Mesenchymal stem cell (in vitro differentiated cells and primary cell): ENCODE measurements around the gene PRKCD.

Experiments used
- DNase-seq: peaks from one replicate; pipeline ENCODE4 v3.0.0-alpha.2; 2013
- H2AFZ ChIP-seq: one replicate; pipeline ENCODE4 v1.6.1; 2013; ENCODE audit warnings: low read depth, mild to moderate bottlenecking, control low read depth, inconsistent platforms, low read length, moderate library complexity
- H2AK5ac ChIP-seq: 2 replicates; pipeline ENCODE4 v1.6.1; 2013; ENCODE audit warnings: low read length, moderate library complexity, mild to moderate bottlenecking, inconsistent platforms; ENCODE audit not compliant: severe bottlenecking
- H2BK120ac ChIP-seq: one replicate; pipeline ENCODE4 v1.6.1; 2013; ENCODE audit warnings: low read depth, mild to moderate bottlenecking, inconsistent platforms, low read length, moderate library complexity
- H2BK12ac ChIP-seq, 2 experiments: one replicate each; pipeline ENCODE4 v1.6.1; 2013; ENCODE audit warnings: inconsistent platforms in 2 of 2, low read length in 2 of 2, mild to moderate bottlenecking in 2 of 2, moderate library complexity in 2 of 2, control low read depth in 1 of 2
- H2BK15ac ChIP-seq: one replicate; pipeline ENCODE4 v1.6.1; 2013; ENCODE audit warnings: mild to moderate bottlenecking, low read depth, inconsistent platforms; ENCODE audit not compliant: poor library complexity, severe bottlenecking
- H2BK5ac ChIP-seq: 2 replicates; pipeline ENCODE4 v1.6.1; 2013; ENCODE audit warnings: low read depth, mild to moderate bottlenecking, low read length, control low read depth, inconsistent platforms; ENCODE audit not compliant: poor library complexity, severe bottlenecking
- H3K14ac ChIP-seq, 2 experiments: one replicate each; pipeline ENCODE4 v1.6.1; 2013; ENCODE audit warnings: inconsistent platforms in 2 of 2, low read length in 2 of 2, control low read depth in 1 of 2, mild to moderate bottlenecking in 1 of 2, moderate library complexity in 1 of 2
- H3K18ac ChIP-seq, 2 experiments: one replicate each; pipeline ENCODE4 v1.6.1; 2013; ENCODE audit warnings: inconsistent platforms in 2 of 2, low read length in 2 of 2, control low read depth in 1 of 2, low read depth in 1 of 2, mild to moderate bottlenecking in 1 of 2
- H3K23ac ChIP-seq, 2 experiments: one replicate each; pipeline ENCODE4 v1.6.1; 2013; ENCODE audit warnings: inconsistent platforms in 2 of 2, low read length in 2 of 2, mild to moderate bottlenecking in 2 of 2, moderate library complexity in 2 of 2, control low read depth in 1 of 2
- H3K27ac ChIP-seq: 2 replicates; pipeline ENCODE4 v1.5.1; 2013; ENCODE audit warnings: mild to moderate bottlenecking, moderate library complexity, low read length, control low read depth, inconsistent platforms; ENCODE audit not compliant: poor library complexity, severe bottlenecking
- H3K27me3 ChIP-seq, 2 experiments: 2 replicates each; pipeline versions ENCODE4 v1.6.1 to v1.7.0; 2013; ENCODE audit warnings: low read length in 2 of 2, mild to moderate bottlenecking in 2 of 2, moderate library complexity in 2 of 2, control low read depth in 1 of 2, inconsistent platforms in 1 of 2; ENCODE audit not compliant: control insufficient read depth in 1 of 2, insufficient read depth in 1 of 2
- H3K36me3 ChIP-seq, 2 experiments: 2 replicates each; pipeline versions ENCODE4 v1.6.1 to v1.7.0; 2013; ENCODE audit warnings: low read length in 2 of 2, control low read depth in 1 of 2, inconsistent platforms in 1 of 2, low read depth in 1 of 2, mild to moderate bottlenecking in 1 of 2; ENCODE audit not compliant: insufficient read depth in 2 of 2, control insufficient read depth in 1 of 2
- H3K4ac ChIP-seq, 2 experiments: one replicate each; pipeline ENCODE4 v1.6.1; 2013; ENCODE audit warnings: inconsistent platforms in 2 of 2, low read length in 2 of 2, mild to moderate bottlenecking in 2 of 2, moderate library complexity in 2 of 2, control low read depth in 1 of 2, low read depth in 1 of 2
- H3K4me1 ChIP-seq: 2 replicates; pipeline ENCODE4 v1.6.1; 2013; ENCODE audit warnings: low read depth, low read length, control low read depth; ENCODE audit not compliant: control insufficient read depth, insufficient read depth
- H3K4me2 ChIP-seq: 2 replicates; pipeline ENCODE4 v1.6.1; 2013; ENCODE audit warnings: low read length, mild to moderate bottlenecking, inconsistent platforms; ENCODE audit not compliant: poor library complexity, severe bottlenecking
- H3K4me3 ChIP-seq, 2 experiments: 2 replicates each; pipeline versions ENCODE4 v1.5.1 to v1.7.0; 2013; ENCODE audit warnings: low read length in 2 of 2, mild to moderate bottlenecking in 2 of 2, control low read depth in 1 of 2, low read depth in 1 of 2; ENCODE audit not compliant: insufficient read depth in 1 of 2
- H3K79me1 ChIP-seq: replicated peaks from 2 replicates; pipeline ENCODE4 v1.6.1; 2013; ENCODE audit warnings: mild to moderate bottlenecking, control low read depth, low read length, inconsistent platforms; ENCODE audit not compliant: poor library complexity, severe bottlenecking
- H3K9ac ChIP-seq: 2 replicates; pipeline ENCODE4 v1.7.0; 2013; ENCODE audit warnings: mild to moderate bottlenecking, low read length, moderate library complexity
- H3K9me3 ChIP-seq: 2 replicates; pipeline ENCODE4 v1.7.0; 2013; ENCODE audit warnings: mild to moderate bottlenecking, low read length; ENCODE audit not compliant: control insufficient read depth
- H4K8ac ChIP-seq: one replicate; pipeline ENCODE4 v1.6.1; 2013; ENCODE audit warnings: inconsistent platforms, mild to moderate bottlenecking, low read length, moderate library complexity
- H4K91ac ChIP-seq: one replicate; pipeline ENCODE4 v1.6.1; 2013; ENCODE audit warnings: mild to moderate bottlenecking, low read length, inconsistent platforms
- WGBS: methylation state at CpG from one replicate; pipeline ENCODE4 v1.1.7; 2013; ENCODE audit warnings: mixed read lengths; 5-methylcytosine and 5-hydroxymethylcytosine counted together

Gene PRKCD

GRCh38 chr3:53224536-53224935 is 63.5 kb downstream of the PRKCD start:
- Histone ChIP-seq H3K36me3 (peaks cover 80 to 82% of the 10 kb centered on the region in 2 experiments), H3K4me3 (no peak overlapping the region), H2BK15ac (no peak overlapping the region), H4K8ac (no peak overlapping the region), H3K79me1 (peaks cover 19% of the 10 kb centered on the region), H3K9ac (no peak overlapping the region), H3K18ac (no peak overlapping the region), H3K23ac (no peak overlapping the region), H3K14ac (no peak overlapping the region), H3K4me2 (no peak overlapping the region), H3K27me3 (no peaks in the 10 kb centered on the region), H2BK12ac (no peak overlapping the region), H2AK5ac (no peak overlapping the region), H3K9me3 (no peaks in the 10 kb centered on the region), H2BK5ac (no peak overlapping the region), H3K27ac (no peak overlapping the region), H4K91ac (no peak overlapping the region), H3K4ac (no peak overlapping the region), H3K4me1 (no peaks in the 10 kb centered on the region), H2AFZ (no peak overlapping the region), H2BK120ac (no peak overlapping the region)
- WGBS, result 90% methylated on average over 5 of the region's 5 CpGs
- DNase-seq, result no peak

GRCh38 chr3:53225181-53225580 is 64.2 kb downstream of the PRKCD start:
- no peak overlapping the region for H3K4ac ChIP-seq
- no peak for DNase-seq
- no peak overlapping the region for H2BK5ac ChIP-seq
- peaks cover 25% of the 10 kb centered on the region for H3K79me1 ChIP-seq
- H3K4me3 ChIP-seq, result no peak overlapping the region
- H3K4me2 ChIP-seq, result no peak overlapping the region
- H3K9ac ChIP-seq, result no peak overlapping the region
- H4K8ac ChIP-seq, result no peak overlapping the region
- H3K14ac ChIP-seq, result no peak overlapping the region
- no peak overlapping the region for H3K18ac ChIP-seq
- no peak overlapping the region for H2BK120ac ChIP-seq
- H3K4me1 ChIP-seq, result no peaks in the 10 kb centered on the region
- WGBS, result over 99% methylated on average over 6 of the region's 6 CpGs
- no peak overlapping the region for H4K91ac ChIP-seq
- H2AK5ac ChIP-seq, result no peak overlapping the region
- no peak overlapping the region for H2AFZ ChIP-seq
- H3K36me3 ChIP-seq, result peaks cover 87 to 89% of the 10 kb centered on the region in 2 experiments
- H2BK12ac ChIP-seq, result no peak overlapping the region
- H3K27ac ChIP-seq, result no peak overlapping the region
- no peaks in the 10 kb centered on the region for H3K9me3 ChIP-seq
- H2BK15ac ChIP-seq, result no peak overlapping the region
- no peak overlapping the region for H3K23ac ChIP-seq
- no peaks in the 10 kb centered on the region for H3K27me3 ChIP-seq

- no peak overlapping the region for H3K18ac ChIP-seq
- no peak overlapping the region for H2BK120ac ChIP-seq
These were observed 64.6 kb downstream of the PRKCD start for GRCh38 chr3:53225651-53226050.

GRCh38 chr3:53226142-53226840 is 65.3 kb downstream of the PRKCD start:
- no peak overlapping the region for H3K4ac ChIP-seq
- peaks cover 36% of the 10 kb centered on the region for H3K79me1 ChIP-seq
- no peak for DNase-seq
- H3K14ac ChIP-seq, result no peak overlapping the region
- H2BK15ac ChIP-seq, result no peak overlapping the region
- no peak overlapping the region for H3K27ac ChIP-seq
- no peaks in the 10 kb centered on the region for H3K27me3 ChIP-seq
- H3K23ac ChIP-seq, result no peak overlapping the region
- H3K9ac ChIP-seq, result no peak overlapping the region
- no peaks in the 10 kb centered on the region for H3K9me3 ChIP-seq
- no peak overlapping the region for H2AK5ac ChIP-seq
- no peak overlapping the region for H4K8ac ChIP-seq
- H3K36me3 ChIP-seq, result peaks cover 97 to 100% of the 10 kb centered on the region in 2 experiments
- no peak overlapping the region for H2BK12ac ChIP-seq
- H3K4me1 ChIP-seq, result no peaks in the 10 kb centered on the region
- no peak overlapping the region for H2BK5ac ChIP-seq
- H2AFZ ChIP-seq, result no peak overlapping the region
- H3K4me2 ChIP-seq, result no peak overlapping the region
- no peak overlapping the region for H3K18ac ChIP-seq
- no peak overlapping the region for H3K4me3 ChIP-seq
- 94% methylated on average over 12 of the region's 12 CpGs for WGBS
- no peak overlapping the region for H4K91ac ChIP-seq
- no peak overlapping the region for H2BK120ac ChIP-seq

More at GRCh38 chr3:53225651-53226050, 64.6 kb downstream of the PRKCD start:
- H3K9me3 ChIP-seq, result no peaks in the 10 kb centered on the region
- no peak for DNase-seq
- peaks cover 91 to 93% of the 10 kb centered on the region in 2 experiments for H3K36me3 ChIP-seq
- no peak overlapping the region for H4K8ac ChIP-seq
- 96% methylated on average over 7 of the region's 7 CpGs for WGBS
- no peak overlapping the region for H4K91ac ChIP-seq
- H2AK5ac ChIP-seq, result no peak overlapping the region
- no peak overlapping the region for H2BK12ac ChIP-seq
- no peak overlapping the region for H2AFZ ChIP-seq
- H3K4me3 ChIP-seq, result no peak overlapping the region
- H3K79me1 ChIP-seq, result peaks cover 30% of the 10 kb centered on the region
- H3K27me3 ChIP-seq, result no peaks in the 10 kb centered on the region
- H3K4ac ChIP-seq, result no peak overlapping the region
- H3K4me2 ChIP-seq, result no peak overlapping the region
- H2BK5ac ChIP-seq, result no peak overlapping the region
- no peak overlapping the region for H2BK15ac ChIP-seq
- H3K14ac ChIP-seq, result no peak overlapping the region
- no peak overlapping the region for H3K27ac ChIP-seq
- no peaks in the 10 kb centered on the region for H3K4me1 ChIP-seq
- H3K9ac ChIP-seq, result no peak overlapping the region
- no peak overlapping the region for H3K23ac ChIP-seq
